ENCODE results near the gene GJB3. TPM values are rescaled to one million over a fixed set of nuclear protein-coding genes. Genes with fewer than 3 reads are reported as not detected.
"Not testable (repeated sequence)": the region's sequence is repeated elsewhere in the genome, so short reads cannot be mapped to it uniquely, and the experiment has no call there.

The GJB3 gene
- total RNA-seq = 8.8 TPM
- not detected for polyA plus RNA-seq (ENCODE audit: insufficient read depth, low read depth, low replicate concordance)
- long read RNA-seq, donor 1 = 0 reads
- long read RNA-seq, donor 2 = 0 reads
- long read RNA-seq, donor 3 = 0 reads
- long read RNA-seq, donor 4, partial matches to known transcripts = 0 of 1 reads
- long read RNA-seq, donor 4, other reads (novel, unspliced or antisense) = 0 of 1 reads
- long read RNA-seq, donor 5 = 0 reads
- long read RNA-seq, donor 6 = 0 reads
- long read RNA-seq, donor 7, partial matches to known transcripts = 9 of 9 reads
- long read RNA-seq, donor 7, other reads (novel, unspliced or antisense) = 0 of 9 reads
- long read RNA-seq, donor 8 = 0 reads
- long read RNA-seq, donor 9 = 0 reads
- long read RNA-seq, donor 10 = 0 reads

GRCh38 chr1:34781071-34781843 is at the start of gene GJB3:
Gene GJB3 (plus strand): TSS chr1:34781214. CDS start chr1:34784763, 3,549 bp downstream.
- DNase-seq = peak in 2 of 5 donors; percentile 19 to 21
- Histone ChIP-seq H3K27me3 (ENCODE audit: control insufficient read depth, insufficient read depth, low read length) (peaks cover 9% of the 10 kb centered on the region), H3K4me1 (ENCODE audit: control insufficient read depth in 2 of 3, insufficient read depth in 2 of 3, low read depth in 1 of 3, low read length in 3 of 3) (no peaks in the 10 kb centered on the region), H3K9ac (ENCODE audit: low read length in 3 of 3) (no peak within 1 kb of the TSS), H3K27ac (ENCODE audit: low read depth in 2 of 2, low read length in 2 of 2) (no peak within 1 kb of the TSS), H3K36me3 (ENCODE audit: control insufficient read depth in 2 of 3, insufficient read depth in 3 of 3, low read length in 3 of 3) (no peaks in the 10 kb centered on the region), H3K9me3 (ENCODE audit: control insufficient read depth in 2 of 3, insufficient read depth in 1 of 3, low read length in 3 of 3) (no peaks in the 10 kb centered on the region), H3K4me3 (ENCODE audit: low read length in 3 of 3) (peak within 1 kb of the TSS in 1 of 3 donors; percentile 29)
- no peak for FAIRE-seq
- TF ChIP-seq CTCF (IDR thresholded peaks at IDR 0.05; ENCODE audit: borderline replicate concordance, extremely low read depth, insufficient read depth) = no peak
- intact Hi-C loops (cut with DNase I) = no loop called here

GRCh38 chr1:34732831-34733230 is 48.2 kb upstream of the GJB3 start:
- H3K9ac ChIP-seq (ENCODE audit: low read length in 3 of 3); H3K4me1 ChIP-seq (ENCODE audit: control insufficient read depth in 2 of 3, insufficient read depth in 2 of 3, low read depth in 1 of 3, low read length in 3 of 3); intact Hi-C loops (cut with DNase I); H3K27ac ChIP-seq (ENCODE audit: low read depth in 2 of 2, low read length in 2 of 2); H3K27me3 ChIP-seq (ENCODE audit: control insufficient read depth, insufficient read depth, low read length); FAIRE-seq; H3K4me3 ChIP-seq (ENCODE audit: low read length in 3 of 3); H3K9me3 ChIP-seq (ENCODE audit: control insufficient read depth in 2 of 3, insufficient read depth in 1 of 3, low read length in 3 of 3); H3K36me3 ChIP-seq (ENCODE audit: control insufficient read depth in 2 of 3, insufficient read depth in 3 of 3, low read length in 3 of 3); DNase-seq: not testable (repeated sequence)

- no peak for FAIRE-seq
- TF ChIP-seq CTCF (IDR thresholded peaks at IDR 0.05; ENCODE audit: borderline replicate concordance, extremely low read depth, insufficient read depth) = no peak
Measured at GRCh38 chr1:34736692-34737091, 44.3 kb upstream of the GJB3 start.

GRCh38 chr1:34737236-34737635 is 43.8 kb upstream of the GJB3 start:
- H3K4me1 ChIP-seq (ENCODE audit: control insufficient read depth in 2 of 3, insufficient read depth in 2 of 3, low read depth in 1 of 3, low read length in 3 of 3); DNase-seq; FAIRE-seq; H3K4me3 ChIP-seq (ENCODE audit: low read length in 3 of 3); H3K27ac ChIP-seq (ENCODE audit: low read depth in 2 of 2, low read length in 2 of 2); H3K36me3 ChIP-seq (ENCODE audit: control insufficient read depth in 2 of 3, insufficient read depth in 3 of 3, low read length in 3 of 3); intact Hi-C loops (cut with DNase I); H3K9me3 ChIP-seq (ENCODE audit: control insufficient read depth in 2 of 3, insufficient read depth in 1 of 3, low read length in 3 of 3); H3K9ac ChIP-seq (ENCODE audit: low read length in 3 of 3); H3K27me3 ChIP-seq (ENCODE audit: control insufficient read depth, insufficient read depth, low read length): not testable (repeated sequence)

More at GRCh38 chr1:34736692-34737091, 44.3 kb upstream of the GJB3 start:
- H3K27me3 ChIP-seq (ENCODE audit: control insufficient read depth, insufficient read depth, low read length) = no peaks in the 10 kb centered on the region
- H3K4me3 ChIP-seq (ENCODE audit: low read length in 3 of 3) = no peak overlapping the region
- H3K36me3 ChIP-seq (ENCODE audit: control insufficient read depth in 2 of 3, insufficient read depth in 3 of 3, low read length in 3 of 3) = no peaks in the 10 kb centered on the region
- no peaks in the 10 kb centered on the region for H3K9me3 ChIP-seq (ENCODE audit: control insufficient read depth in 2 of 3, insufficient read depth in 1 of 3, low read length in 3 of 3)
- intact Hi-C loops (cut with DNase I) = no loop called here
- DNase-seq = no peak
- no peaks in the 10 kb centered on the region for H3K4me1 ChIP-seq (ENCODE audit: control insufficient read depth in 2 of 3, insufficient read depth in 2 of 3, low read depth in 1 of 3, low read length in 3 of 3)
- no peak overlapping the region for H3K9ac ChIP-seq (ENCODE audit: low read length in 3 of 3)
- no peak overlapping the region for H3K27ac ChIP-seq (ENCODE audit: low read depth in 2 of 2, low read length in 2 of 2)

Data from kidney (tissue), 22 donors.